Calu3 (cell line): ENCODE measurements around the gene CES5A. TPM values are rescaled to one million over a fixed set of nuclear protein-coding genes. Genes with fewer than 3 reads are reported as not detected.

Experiments used
- BruUV-seq: library from RNA; stranded (reverse); fragments of 400-500 nt; replicated peaks from 2 replicates; lab custom pipeline; 2021; lab: Mats Ljungman, UMichigan
- CTCF ChIA-PET: fragments of 300-600 bp; sonication (Branson Sonifier 250); formaldehyde crosslinking; loops from one replicate; lab custom pipeline; 2022; ENCODE audit warnings: antibody characterized with exemption; lab: Charles Lee
- DNase-seq: peaks from one replicate; pipeline ENCODE4 v3.0.0; 2022
- H3K27ac Mint-ChIP-seq: one replicate; pipeline ENCODE4 v1.8.0; 2022; ENCODE audit warnings: mixed read lengths; ENCODE audit not compliant: unreplicated experiment
- H3K27me3 Mint-ChIP-seq: one replicate; pipeline ENCODE4 v1.8.0; 2022; ENCODE audit warnings: mixed read lengths; ENCODE audit not compliant: unreplicated experiment
- H3K36me3 Mint-ChIP-seq: one replicate; pipeline ENCODE4 v1.8.0; 2022; ENCODE audit warnings: mild to moderate bottlenecking, moderate library complexity, mixed read lengths; ENCODE audit not compliant: insufficient read depth, unreplicated experiment
- H3K4me1 Mint-ChIP-seq: one replicate; pipeline ENCODE4 v1.8.0; 2022; ENCODE audit warnings: mild to moderate bottlenecking, low read depth, mixed read lengths; ENCODE audit not compliant: unreplicated experiment
- H3K4me3 Mint-ChIP-seq: one replicate; pipeline ENCODE4 v1.8.0; 2022; ENCODE audit warnings: mild to moderate bottlenecking, low read depth, moderate library complexity, mixed read lengths; ENCODE audit not compliant: unreplicated experiment
- H3K9me3 Mint-ChIP-seq: one replicate; pipeline ENCODE4 v1.8.0; 2022; ENCODE audit warnings: low read depth, mixed read lengths; ENCODE audit not compliant: unreplicated experiment
- intact Hi-C: fragments of 100-400 bp; cut with micrococcal nuclease; formaldehyde crosslinking; loops from one replicate; pipeline ENCODE4 v1.10.0; 2022; ENCODE audit not compliant: unreplicated experiment
- total RNA-seq: library from RNA; stranded (reverse); gene quantifications from 2 replicates; pipeline ENCODE4 v1.2.3, GENCODE V29; 2022
- TF ChIP-seq, protein P1 (sequence below): fragments of 200-600 bp; IDR thresholded peaks from one replicate; pipeline ENCODE4 v1.8.0; 2022; ENCODE audit warnings: antibody characterized with exemption; ENCODE audit not compliant: unreplicated experiment

CES5A gene
- total RNA-seq, 1 experiment from 2014 or later, result not detected

DNA sequence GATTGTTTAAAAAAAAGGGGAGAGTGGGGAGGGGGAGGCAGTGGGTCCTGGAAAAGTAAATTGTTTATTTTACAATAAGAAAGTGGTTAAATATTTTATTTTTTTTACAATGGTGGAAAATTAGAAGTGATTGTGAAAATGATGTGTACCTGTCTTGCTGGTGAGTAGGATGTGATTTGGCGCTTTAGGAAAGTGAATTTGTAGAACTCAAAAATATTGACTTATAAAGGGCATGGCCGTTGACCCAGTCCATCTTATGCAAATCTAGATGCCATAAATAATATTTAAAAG is 32.1 kb downstream of the CES5A start:
- TF ChIP-seq, protein P1, sequence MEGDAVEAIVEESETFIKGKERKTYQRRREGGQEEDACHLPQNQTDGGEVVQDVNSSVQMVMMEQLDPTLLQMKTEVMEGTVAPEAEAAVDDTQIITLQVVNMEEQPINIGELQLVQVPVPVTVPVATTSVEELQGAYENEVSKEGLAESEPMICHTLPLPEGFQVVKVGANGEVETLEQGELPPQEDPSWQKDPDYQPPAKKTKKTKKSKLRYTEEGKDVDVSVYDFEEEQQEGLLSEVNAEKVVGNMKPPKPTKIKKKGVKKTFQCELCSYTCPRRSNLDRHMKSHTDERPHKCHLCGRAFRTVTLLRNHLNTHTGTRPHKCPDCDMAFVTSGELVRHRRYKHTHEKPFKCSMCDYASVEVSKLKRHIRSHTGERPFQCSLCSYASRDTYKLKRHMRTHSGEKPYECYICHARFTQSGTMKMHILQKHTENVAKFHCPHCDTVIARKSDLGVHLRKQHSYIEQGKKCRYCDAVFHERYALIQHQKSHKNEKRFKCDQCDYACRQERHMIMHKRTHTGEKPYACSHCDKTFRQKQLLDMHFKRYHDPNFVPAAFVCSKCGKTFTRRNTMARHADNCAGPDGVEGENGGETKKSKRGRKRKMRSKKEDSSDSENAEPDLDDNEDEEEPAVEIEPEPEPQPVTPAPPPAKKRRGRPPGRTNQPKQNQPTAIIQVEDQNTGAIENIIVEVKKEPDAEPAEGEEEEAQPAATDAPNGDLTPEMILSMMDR, result peak; percentile 10
- no peaks in the 10 kb centered on the region for H3K36me3 Mint-ChIP-seq
- CTCF ChIA-PET, result no interaction called here

DNA sequence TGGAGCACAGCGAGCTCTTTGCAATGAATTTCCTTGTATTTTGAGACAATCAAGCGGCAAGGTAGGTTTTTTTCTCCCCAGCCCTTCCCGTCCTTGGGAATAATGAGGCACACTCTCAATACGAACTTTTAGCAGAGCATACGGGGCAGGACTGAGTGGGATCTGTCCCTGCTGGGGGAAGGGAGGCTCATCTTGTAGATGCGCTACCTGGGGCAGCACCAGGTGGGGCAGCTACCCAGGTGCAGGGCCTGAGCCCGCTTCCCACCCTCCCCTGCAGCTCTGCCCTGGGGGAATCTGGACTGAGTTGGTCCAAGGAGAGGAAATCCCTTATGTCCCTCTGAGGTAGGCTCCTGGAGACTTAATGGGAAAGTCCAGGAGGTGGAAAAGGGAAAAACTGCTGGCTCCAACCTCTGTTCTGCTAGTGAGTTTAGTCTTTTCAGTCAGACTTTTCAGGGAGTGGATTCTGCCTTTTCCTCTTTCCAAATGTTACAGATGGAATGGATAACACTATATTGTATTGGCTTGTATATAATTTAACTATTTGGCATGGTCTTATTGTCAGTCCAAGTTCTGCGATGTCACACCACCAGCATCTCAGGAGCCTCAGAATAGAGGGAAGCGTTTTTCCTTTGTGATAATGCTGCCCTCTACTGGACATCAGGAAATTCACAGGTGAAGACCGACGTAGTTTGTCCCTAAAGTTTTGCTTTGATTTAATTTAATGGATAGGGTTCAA is 32.6 kb downstream of the CES5A start:
- Mint-ChIP-seq H3K4me1 (no peaks in the 10 kb centered on the region), H3K36me3 (no peaks in the 10 kb centered on the region), H3K4me3 (no peak overlapping the region), H3K27me3 (peaks cover 62% of the 10 kb centered on the region), H3K9me3 (no peaks in the 10 kb centered on the region), H3K27ac (no peak overlapping the region)
- no TSS peak for BruUV-seq
- DNase-seq, result peak; percentile 47
- CTCF ChIA-PET, result interaction anchor here (0.7 to 1.3 kb wide), 3 partner anchors 128 to 378 kb away, joined by 3 to 6 read pairs (median 3); no protein-coding TSS in a partner anchor
- TF ChIP-seq, protein P1, result peak; percentile 56
- intact Hi-C loops, result loop anchor here (1.0 to 2.0 kb wide), 2 partner anchors 130 to 378 kb away; no protein-coding TSS in a partner anchor

More for the DNA sequence above, 32.1 kb downstream of the CES5A start:
- Mint-ChIP-seq H3K27me3 (peaks cover 67% of the 10 kb centered on the region), H3K4me1 (no peaks in the 10 kb centered on the region), H3K9me3 (no peaks in the 10 kb centered on the region), H3K27ac (no peak overlapping the region), H3K4me3 (no peak overlapping the region)
- DNase-seq, result no peak
- intact Hi-C loops, result loop anchor here (1.0 to 2.0 kb wide), 2 partner anchors 131 to 378 kb away; no protein-coding TSS in a partner anchor
- BruUV-seq, result no TSS peak

DNA sequence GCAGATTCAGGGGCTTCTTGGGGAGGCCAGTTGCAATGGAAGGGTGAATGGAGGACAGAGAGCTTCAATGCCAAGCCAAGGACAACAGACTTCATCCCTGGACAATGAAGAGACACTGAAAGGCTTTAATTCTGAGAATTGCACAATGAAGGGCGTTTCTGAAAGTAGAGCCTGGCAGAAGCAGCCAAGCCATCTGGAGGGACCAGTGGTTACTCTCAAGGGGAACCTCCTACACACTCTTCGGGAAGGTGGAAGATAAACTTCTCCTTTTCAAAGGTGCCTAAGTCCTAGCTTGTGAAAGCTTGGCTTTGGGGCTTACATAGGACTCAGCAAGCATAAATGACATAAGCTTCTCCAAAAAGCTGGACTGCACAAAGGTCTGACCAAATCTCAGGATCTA is 36.1 kb downstream of the CES5A start:
- DNase-seq, result no peak
- TF ChIP-seq, protein P1, result no peak
- CTCF ChIA-PET, result no interaction called here
- Mint-ChIP-seq H3K9me3 (no peaks in the 10 kb centered on the region), H3K4me1 (no peaks in the 10 kb centered on the region), H3K4me3 (no peak overlapping the region), H3K36me3 (no peaks in the 10 kb centered on the region), H3K27ac (no peak overlapping the region), H3K27me3 (peaks cover 58% of the 10 kb centered on the region)
- intact Hi-C loops, result no loop called here
- BruUV-seq, result no TSS peak

DNA sequence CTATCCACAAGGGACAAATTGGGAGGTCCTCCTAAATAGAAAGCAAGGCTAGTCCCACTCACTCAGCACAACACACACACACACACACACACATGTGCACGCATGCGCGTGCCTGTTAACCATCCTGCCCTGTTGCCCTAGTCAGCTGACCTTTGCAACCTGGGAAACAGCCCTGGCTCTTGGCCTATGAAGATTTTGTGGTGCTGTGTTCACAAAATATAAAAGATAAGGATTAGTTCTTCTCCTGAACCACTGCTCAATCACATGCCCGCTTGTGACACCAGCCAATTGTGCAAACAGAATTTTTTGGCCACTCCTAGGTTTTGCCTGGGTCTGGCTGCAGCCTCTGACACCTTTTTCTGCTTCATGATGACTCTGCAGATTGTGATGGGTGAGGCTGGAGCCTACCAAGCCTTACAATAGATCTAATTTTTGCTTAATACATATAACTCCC is 39.0 kb downstream of the CES5A start:
- CTCF ChIA-PET, result interaction anchor here (0.6 kb wide), 1 partner anchor 131 kb away, joined by 3 read pairs; no protein-coding TSS in a partner anchor

More for the DNA sequence above, 39.0 kb downstream of the CES5A start:
- H3K9me3 Mint-ChIP-seq, result no peaks in the 10 kb centered on the region
- TF ChIP-seq, protein P1, result no peak
- no peaks in the 10 kb centered on the region for H3K36me3 Mint-ChIP-seq
- DNase-seq, result no peak
- BruUV-seq, result no TSS peak
- no peak overlapping the region for H3K27ac Mint-ChIP-seq
- no peaks in the 10 kb centered on the region for H3K4me1 Mint-ChIP-seq
- peaks cover 63% of the 10 kb centered on the region for H3K27me3 Mint-ChIP-seq
- no peak overlapping the region for H3K4me3 Mint-ChIP-seq
- intact Hi-C loops, result no loop called here
